DOHH2 (cell line): ENCODE measurements around the gene CIAO1.

Source experiments
- EZH2phosphoT487 ChIP-seq: fragments of 200-600 bp; sonication (generic); IDR thresholded peaks from 2 replicates; pipeline ENCODE4 v1.6.1; 2017; ENCODE audit warnings: borderline replicate concordance, mild to moderate bottlenecking, antibody characterized with exemption, low read length, moderate library complexity, mixed read lengths
- TF ChIP-seq, protein P1 (sequence below): fragments of 200-600 bp; sonication (generic); IDR thresholded peaks from one replicate; pipeline ENCODE4 v1.5.1; 2014; ENCODE audit warnings: antibody characterized with exemption, mild to moderate bottlenecking, low read depth, low read length; ENCODE audit not compliant: poor library complexity, severe bottlenecking

DNA sequence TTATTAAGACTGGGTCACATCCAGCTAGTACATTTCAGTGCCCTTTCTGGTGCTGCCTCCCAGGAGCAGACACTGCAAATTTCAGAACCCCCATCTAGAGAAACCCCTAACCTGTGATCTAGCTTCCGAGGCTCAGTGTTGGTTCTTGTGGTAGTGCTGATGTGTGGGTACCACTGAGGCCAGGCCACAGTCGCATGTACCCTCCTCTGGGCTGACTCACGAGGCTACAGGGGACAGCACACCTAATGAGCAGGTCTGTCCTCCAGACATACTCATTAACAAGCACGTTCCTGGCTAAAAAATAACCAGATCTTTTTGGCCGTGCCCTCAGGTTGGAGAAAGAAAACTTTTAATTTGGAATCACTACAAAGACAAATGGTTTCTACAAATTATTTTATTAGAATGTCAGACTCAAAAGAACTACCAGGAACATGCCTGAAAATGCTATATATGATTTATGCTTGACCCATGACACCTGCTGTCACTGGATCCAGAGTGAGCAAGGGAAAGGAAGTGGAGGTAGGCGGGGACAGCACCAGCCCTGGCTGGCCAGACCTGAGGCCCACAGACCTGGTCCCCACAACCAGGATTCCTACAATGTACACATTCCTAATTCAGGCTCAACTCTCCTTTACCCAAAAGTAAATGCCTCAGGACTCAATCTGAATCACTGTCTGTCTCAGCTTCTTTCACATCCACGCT, 8.5 kb downstream of the CIAO1 start:
- TF ChIP-seq, protein P1, sequence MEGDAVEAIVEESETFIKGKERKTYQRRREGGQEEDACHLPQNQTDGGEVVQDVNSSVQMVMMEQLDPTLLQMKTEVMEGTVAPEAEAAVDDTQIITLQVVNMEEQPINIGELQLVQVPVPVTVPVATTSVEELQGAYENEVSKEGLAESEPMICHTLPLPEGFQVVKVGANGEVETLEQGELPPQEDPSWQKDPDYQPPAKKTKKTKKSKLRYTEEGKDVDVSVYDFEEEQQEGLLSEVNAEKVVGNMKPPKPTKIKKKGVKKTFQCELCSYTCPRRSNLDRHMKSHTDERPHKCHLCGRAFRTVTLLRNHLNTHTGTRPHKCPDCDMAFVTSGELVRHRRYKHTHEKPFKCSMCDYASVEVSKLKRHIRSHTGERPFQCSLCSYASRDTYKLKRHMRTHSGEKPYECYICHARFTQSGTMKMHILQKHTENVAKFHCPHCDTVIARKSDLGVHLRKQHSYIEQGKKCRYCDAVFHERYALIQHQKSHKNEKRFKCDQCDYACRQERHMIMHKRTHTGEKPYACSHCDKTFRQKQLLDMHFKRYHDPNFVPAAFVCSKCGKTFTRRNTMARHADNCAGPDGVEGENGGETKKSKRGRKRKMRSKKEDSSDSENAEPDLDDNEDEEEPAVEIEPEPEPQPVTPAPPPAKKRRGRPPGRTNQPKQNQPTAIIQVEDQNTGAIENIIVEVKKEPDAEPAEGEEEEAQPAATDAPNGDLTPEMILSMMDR = no peak
- no peak for TF ChIP-seq EZH2phosphoT487
